ENCODE data around the gene VEZF1.

- TF ChIP-seq SPI1 (IDR thresholded peaks at IDR 0.05; ENCODE audit: low read depth, low read length) (no peak), POLR2AphosphoS5 (IDR thresholded peaks at IDR 0.05; ENCODE audit: low read depth, low read length) (no peak), TAF1 (IDR thresholded peaks at IDR 0.05; ENCODE audit: low read depth, low read length) (no peak), POLR2A (IDR thresholded peaks at IDR 0.05; ENCODE audit: low read depth, low read length) (no peak), POU2F2 (IDR thresholded peaks at IDR 0.05; ENCODE audit: low read depth, low read length) (no peak)
Observed at GRCh38 chr17:57984936-57985674, 2.9 kb downstream of the VEZF1 start.

Data from GM12891 (cell line).